GM19099 (cell line): ENCODE data around the gene KMO.

ENCODE experiments used
- POLR2A ChIP-seq: IDR thresholded peaks from 3 replicates; pipeline ENCODE4 v1.6.1; 2011; ENCODE audit warnings: low read depth; ENCODE audit not compliant: insufficient read length; ENCODE audit errors: extremely low read depth

Gene KMO

GRCh38 chr1:241532162-241532531, at the start of gene KMO:
Gene KMO, plus strand, starts transcription at chr1:241532378. Its CDS starts 67 bp downstream, at chr1:241532445.
- peak; percentile 39 for TF ChIP-seq POLR2A

GRCh38 chr1:241482761-241483250, 49.4 kb upstream of the KMO start:
- TF ChIP-seq POLR2A = no peak

- TF ChIP-seq POLR2A = no peak
Observed at GRCh38 chr1:241485145-241485544, 47.0 kb upstream of the KMO start.

- no peak for TF ChIP-seq POLR2A
Observed at GRCh38 chr1:241485554-241485992, 46.6 kb upstream of the KMO start.

GRCh38 chr1:241488739-241489138, 43.4 kb upstream of the KMO start:
- no peak for TF ChIP-seq POLR2A

GRCh38 chr1:241495741-241496140, 36.4 kb upstream of the KMO start:
- no peak for TF ChIP-seq POLR2A

- TF ChIP-seq POLR2A = no peak
Observed at GRCh38 chr1:241499910-241500309, 32.3 kb upstream of the KMO start.

GRCh38 chr1:241503444-241503843, 28.7 kb upstream of the KMO start:
- no peak for TF ChIP-seq POLR2A

- TF ChIP-seq POLR2A = no peak
Observed at GRCh38 chr1:241507189-241507863, 24.9 kb upstream of the KMO start.

GRCh38 chr1:241513378-241513777, 18.8 kb upstream of the KMO start:
- no peak for TF ChIP-seq POLR2A

GRCh38 chr1:241518476-241519307, 13.5 kb upstream of the KMO start:
- TF ChIP-seq POLR2A = no peak

GRCh38 chr1:241519308-241520079, 12.7 kb upstream of the KMO start, which contains the start of gene FH:
Gene FH, minus strand, starts transcription at chr1:241519755. Its CDS starts 33 bp downstream, at chr1:241519722.
- peak; percentile 96 for TF ChIP-seq POLR2A

GRCh38 chr1:241520080-241520465, 12.1 kb upstream of the KMO start:
- no peak for TF ChIP-seq POLR2A

- no peak for TF ChIP-seq POLR2A
Observed at GRCh38 chr1:241521718-241522117, 10.5 kb upstream of the KMO start.

- TF ChIP-seq POLR2A = no peak
Observed at GRCh38 chr1:241525026-241525425, 7.2 kb upstream of the KMO start.

- no peak for TF ChIP-seq POLR2A
Observed at GRCh38 chr1:241527146-241527545, 5.0 kb upstream of the KMO start.
